GM18907 (cell line): Measurements from ENCODE around the gene RBM15B.
"Not testable (repeated sequence)": the region's sequence is repeated elsewhere in the genome, so short reads cannot be mapped to it uniquely, and the experiment has no call there.

Experiments
- ATAC-seq: cut with Tn5 transposase; IDR thresholded peaks from one replicate; pipeline ENCODE4 v1.9.1; 2021; ENCODE audit warnings: mild to moderate bottlenecking, moderate library complexity; ENCODE audit not compliant: unreplicated experiment

The RBM15B gene

GRCh38 chr3:51391075-51391565 lies at the start of gene RBM15B:
TSS of gene RBM15B (plus strand) at chr3:51391285. CDS start at chr3:51391400, 115 bp downstream.
- peak; percentile 91 for ATAC-seq

GRCh38 chr3:51343918-51344687 lies 47.0 kb upstream of the RBM15B start:
- no peak for ATAC-seq

- ATAC-seq = no peak
Measured at GRCh38 chr3:51350751-51351150, 40.3 kb upstream of the RBM15B start.

GRCh38 chr3:51353131-51353530 lies 38.0 kb upstream of the RBM15B start:
- ATAC-seq = no peak

GRCh38 chr3:51353691-51354090 lies 37.4 kb upstream of the RBM15B start:
- no peak for ATAC-seq

- ATAC-seq = no peak
Measured at GRCh38 chr3:51354172-51354571, 36.9 kb upstream of the RBM15B start.

GRCh38 chr3:51354731-51355615 lies 36.1 kb upstream of the RBM15B start:
- ATAC-seq = no peak

- ATAC-seq = no peak
Measured at GRCh38 chr3:51355891-51356578, 35.0 kb upstream of the RBM15B start.

- no peak for ATAC-seq
Measured at GRCh38 chr3:51357856-51358255, 33.2 kb upstream of the RBM15B start.

- no peak for ATAC-seq
Measured at GRCh38 chr3:51358981-51359380, 32.1 kb upstream of the RBM15B start.

- no peak for ATAC-seq
Measured at GRCh38 chr3:51360806-51361205, 30.3 kb upstream of the RBM15B start.

GRCh38 chr3:51361746-51362145 lies 29.3 kb upstream of the RBM15B start:
- ATAC-seq = no peak

- no peak for ATAC-seq
Measured at GRCh38 chr3:51362476-51362875, 28.6 kb upstream of the RBM15B start.

- ATAC-seq = not testable (repeated sequence)
Measured at GRCh38 chr3:51368276-51368675, 22.8 kb upstream of the RBM15B start.

GRCh38 chr3:51371943-51372557 lies 19.0 kb upstream of the RBM15B start:
- ATAC-seq = no peak

GRCh38 chr3:51373658-51374421 lies 17.2 kb upstream of the RBM15B start:
- no peak for ATAC-seq

GRCh38 chr3:51374456-51374855 lies 16.6 kb upstream of the RBM15B start:
- ATAC-seq = no peak

- ATAC-seq = no peak
Measured at GRCh38 chr3:51375136-51375535, 15.9 kb upstream of the RBM15B start.

- ATAC-seq = no peak
Measured at GRCh38 chr3:51375571-51375970, 15.5 kb upstream of the RBM15B start.

- ATAC-seq = no peak
Measured at GRCh38 chr3:51378065-51378464, 13.0 kb upstream of the RBM15B start.
